ENCODE data around the gene CCDC85A.

DNA sequence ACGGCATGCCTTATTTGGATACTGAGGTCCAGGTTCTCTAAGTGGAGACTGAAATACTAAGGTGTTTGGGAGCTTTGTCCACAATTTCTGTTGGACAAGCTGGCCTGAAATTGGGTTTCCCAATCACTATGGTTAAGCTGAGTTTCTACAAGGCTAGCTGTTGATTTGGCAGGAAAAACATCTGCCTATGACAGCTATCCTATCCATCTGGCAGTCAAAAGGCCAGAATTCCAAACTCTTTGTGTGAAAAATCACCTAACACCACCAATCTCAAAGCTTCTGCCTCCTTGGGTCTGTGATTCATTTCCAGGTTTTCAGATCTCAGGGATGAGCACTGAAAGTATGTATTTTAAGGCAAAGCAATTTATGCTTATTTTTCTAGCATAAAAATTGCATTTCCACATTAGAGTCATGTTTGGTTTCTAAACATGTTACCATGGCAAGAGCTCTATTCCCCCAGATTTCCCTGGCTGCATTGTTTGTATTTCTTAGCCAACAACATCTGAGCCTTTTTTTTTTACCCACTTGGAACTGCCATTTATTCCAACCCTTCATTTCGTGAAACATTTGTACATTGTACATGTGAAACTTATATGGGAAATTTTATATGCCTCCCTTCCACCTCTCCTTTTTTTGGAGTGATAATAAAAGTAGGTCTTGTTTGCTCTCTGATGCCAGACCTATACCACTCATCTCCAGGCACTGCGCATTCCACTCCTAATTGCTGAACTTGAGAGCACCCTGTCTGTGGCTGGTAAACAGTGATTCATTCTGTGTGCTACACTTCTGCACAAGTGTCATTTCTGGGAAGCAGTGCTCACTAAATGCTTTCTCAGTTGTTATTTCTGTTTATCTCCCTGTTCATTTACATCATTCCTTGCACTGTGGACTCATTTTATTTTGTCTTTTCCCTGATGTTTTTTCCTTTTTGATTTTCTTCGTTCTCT is 15.9 kb upstream of the CCDC85A start:
- TF ChIP-seq, protein P1, sequence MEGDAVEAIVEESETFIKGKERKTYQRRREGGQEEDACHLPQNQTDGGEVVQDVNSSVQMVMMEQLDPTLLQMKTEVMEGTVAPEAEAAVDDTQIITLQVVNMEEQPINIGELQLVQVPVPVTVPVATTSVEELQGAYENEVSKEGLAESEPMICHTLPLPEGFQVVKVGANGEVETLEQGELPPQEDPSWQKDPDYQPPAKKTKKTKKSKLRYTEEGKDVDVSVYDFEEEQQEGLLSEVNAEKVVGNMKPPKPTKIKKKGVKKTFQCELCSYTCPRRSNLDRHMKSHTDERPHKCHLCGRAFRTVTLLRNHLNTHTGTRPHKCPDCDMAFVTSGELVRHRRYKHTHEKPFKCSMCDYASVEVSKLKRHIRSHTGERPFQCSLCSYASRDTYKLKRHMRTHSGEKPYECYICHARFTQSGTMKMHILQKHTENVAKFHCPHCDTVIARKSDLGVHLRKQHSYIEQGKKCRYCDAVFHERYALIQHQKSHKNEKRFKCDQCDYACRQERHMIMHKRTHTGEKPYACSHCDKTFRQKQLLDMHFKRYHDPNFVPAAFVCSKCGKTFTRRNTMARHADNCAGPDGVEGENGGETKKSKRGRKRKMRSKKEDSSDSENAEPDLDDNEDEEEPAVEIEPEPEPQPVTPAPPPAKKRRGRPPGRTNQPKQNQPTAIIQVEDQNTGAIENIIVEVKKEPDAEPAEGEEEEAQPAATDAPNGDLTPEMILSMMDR (IDR thresholded peaks at IDR 0.05), result no peak
- TF ChIP-seq POLR2A (IDR thresholded peaks at IDR 0.05), result no peak
